Islet precursor cell (in vitro differentiated cells): ENCODE results near the gene GLB1L3.
A peak's percentile ranks its signal among the peaks of the same experiment; 100 is the strongest.
"Not testable (repeated sequence)": the region's sequence is repeated elsewhere in the genome, so short reads cannot be mapped to it uniquely, and the experiment has no call there.

ENCODE experiments used
- DNase-seq: peaks from one replicate; pipeline ENCODE4 v3.0.0-alpha.2; 2018

The GLB1L3 gene

DNA sequence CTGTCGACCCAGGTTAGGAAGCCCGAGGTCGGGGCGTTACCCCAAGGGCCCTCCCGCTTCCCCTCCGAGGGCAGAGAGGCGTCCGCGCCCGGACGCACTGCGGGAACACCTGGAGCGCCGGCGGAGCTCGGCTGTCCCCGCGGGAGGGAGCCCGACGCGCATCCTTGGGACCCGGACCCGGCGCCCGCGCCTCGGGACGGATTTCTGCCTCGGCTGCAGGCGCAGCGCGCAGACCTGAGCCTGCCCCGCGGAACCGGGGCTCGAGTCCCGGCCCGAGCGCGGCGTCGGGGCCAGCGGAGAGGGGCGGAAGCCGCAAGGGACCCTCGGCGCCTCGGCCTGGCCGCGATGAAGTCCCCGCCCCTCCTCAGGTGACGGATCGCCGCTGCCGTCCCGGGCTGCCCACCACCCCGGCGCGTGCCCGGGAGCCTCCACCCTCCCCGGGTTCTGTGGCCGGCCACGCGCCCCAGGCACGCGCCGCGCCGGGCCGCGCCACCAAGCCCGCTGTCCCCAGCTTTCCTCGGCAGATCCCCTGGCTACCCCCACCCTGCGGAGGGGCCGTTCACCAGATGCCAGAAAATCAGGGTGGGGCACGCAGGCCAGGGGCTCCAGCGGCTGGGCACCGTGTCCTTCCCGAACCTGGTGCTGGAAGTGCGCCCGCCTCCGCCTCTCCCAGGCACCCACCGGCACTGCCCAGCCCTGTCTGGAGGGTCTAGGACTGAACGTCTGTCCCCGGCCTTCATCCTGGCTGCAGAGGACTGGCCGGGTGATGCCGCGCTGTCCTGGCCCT, 410 bp downstream of the GLB1L3 start:
- peak; percentile 61 for DNase-seq

DNA sequence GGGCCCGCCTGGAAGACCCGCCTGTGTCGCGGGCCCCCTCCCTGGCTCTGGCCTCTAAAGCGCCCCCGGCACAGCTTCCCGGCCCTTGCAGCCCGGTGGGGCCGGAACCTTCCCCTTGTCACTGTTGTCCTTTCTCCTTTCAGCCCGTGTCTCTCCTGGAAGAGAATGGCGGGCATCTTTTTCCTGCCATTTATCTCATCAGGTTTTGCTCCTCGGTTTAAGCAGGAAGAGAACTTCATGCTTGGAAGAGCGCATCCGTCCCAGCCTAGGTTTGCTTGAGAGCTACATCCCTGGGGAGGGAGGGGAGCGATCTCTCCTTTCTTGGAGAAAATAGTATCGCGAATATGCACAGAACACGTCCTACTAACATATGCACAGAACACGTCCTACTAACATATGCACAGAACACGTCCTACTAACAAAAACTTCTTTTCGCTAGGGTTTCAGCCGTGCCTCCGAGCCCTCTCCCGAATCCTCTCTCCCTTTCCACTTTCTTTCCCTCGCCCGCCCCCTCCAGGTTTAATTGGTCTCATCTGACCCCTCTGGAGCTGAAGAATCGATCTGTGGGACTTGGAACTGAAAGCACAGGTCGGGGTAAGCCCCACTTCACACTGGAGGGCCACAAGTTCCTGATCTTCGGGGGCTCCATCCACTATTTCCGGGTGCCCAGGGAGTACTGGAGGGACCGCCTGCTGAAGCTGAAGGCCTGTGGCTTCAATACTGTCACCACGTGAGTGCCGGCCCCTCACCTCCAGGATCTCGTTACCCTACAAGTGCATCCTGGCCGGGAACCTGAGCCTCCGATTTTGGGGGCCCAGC, 1.2 kb downstream of the GLB1L3 start:
- peak; percentile 43 for DNase-seq

DNA sequence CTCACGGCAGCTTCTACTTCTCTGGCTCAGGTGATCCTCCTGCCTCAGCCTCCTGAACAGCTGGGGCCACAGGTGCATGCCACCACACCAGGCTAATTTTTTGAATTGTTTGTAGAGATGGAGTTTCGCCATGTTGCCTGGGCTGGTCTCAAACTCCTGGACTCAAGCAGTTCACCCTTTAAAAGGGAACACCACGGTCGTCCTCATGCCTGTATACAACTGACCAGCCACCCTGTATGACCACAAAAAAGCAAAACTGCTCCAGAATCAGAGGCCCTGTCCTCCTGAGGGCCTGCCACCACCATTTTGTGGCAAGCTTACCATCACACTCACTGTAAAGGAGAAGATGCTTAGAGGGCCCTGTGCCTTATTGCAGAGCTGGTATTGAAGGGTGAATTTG, 2.2 kb downstream of the GLB1L3 start:
- peak; percentile 21 for DNase-seq

DNA sequence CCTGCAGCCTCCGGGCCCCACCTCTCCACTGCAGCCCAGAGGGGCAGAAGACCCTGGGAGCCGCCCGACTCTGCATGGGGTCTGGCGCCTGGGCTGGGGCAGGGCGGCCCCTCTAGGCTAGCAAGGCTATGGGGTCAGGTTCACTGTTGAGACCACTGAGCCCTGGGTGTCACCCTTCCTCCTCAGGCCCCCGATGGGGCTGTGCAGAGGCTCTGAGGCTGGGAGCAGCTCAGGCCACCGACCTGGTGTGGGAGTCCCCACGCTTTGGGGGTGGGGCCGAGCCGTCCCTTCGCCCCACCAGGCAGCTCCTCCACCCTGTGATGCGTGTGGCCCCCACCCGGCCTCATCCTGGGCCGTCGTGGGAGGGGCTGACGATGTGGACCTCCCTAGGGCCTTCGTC, 5.5 kb downstream of the GLB1L3 start:
- DNase-seq = not testable (repeated sequence)

DNA sequence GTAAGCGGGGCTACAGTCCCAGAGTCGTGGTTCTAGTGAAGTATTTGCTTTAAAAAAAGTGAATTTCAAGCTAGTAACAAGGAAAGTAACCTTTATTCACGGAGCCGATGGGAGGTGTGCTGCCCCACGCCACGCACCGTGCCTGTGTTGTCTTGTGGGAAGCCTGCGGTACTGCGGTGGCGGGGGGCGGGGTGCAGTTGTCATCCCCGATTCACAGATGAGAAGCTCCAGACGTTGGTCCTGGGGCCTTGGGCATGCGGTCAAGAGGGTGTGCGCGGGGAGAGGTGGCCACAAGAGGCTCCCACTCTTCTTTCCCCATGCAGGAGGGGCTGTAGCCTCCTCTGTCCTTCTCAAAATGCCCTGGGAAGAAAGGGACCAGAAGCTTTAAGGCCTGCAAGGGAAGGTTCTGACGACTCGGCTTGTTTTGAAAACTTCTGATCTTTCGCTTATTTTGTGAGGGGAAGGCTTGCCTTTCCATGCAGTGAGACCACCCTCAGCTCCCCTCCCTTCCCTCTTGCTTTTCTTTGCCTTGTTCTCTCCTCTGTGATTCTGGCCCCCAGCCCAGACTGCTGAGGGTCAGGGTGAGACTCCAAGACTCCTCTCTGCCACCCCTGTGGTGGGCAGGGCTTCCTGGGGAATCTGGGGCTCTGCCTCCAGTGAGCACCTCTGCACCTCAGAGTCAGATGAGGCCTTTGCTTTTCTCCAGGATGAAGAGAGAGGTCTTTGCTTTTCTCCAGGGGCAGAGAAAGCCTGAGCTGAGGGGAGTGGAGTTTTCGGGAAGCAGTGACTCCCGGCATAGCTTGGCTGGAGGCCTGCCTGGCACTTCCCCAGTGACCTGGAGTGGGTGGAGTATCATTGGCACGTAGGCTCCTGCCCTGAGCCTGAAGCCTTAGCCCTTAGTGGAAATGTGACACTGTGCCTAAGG, 6.2 kb downstream of the GLB1L3 start:
- no peak for DNase-seq

DNA sequence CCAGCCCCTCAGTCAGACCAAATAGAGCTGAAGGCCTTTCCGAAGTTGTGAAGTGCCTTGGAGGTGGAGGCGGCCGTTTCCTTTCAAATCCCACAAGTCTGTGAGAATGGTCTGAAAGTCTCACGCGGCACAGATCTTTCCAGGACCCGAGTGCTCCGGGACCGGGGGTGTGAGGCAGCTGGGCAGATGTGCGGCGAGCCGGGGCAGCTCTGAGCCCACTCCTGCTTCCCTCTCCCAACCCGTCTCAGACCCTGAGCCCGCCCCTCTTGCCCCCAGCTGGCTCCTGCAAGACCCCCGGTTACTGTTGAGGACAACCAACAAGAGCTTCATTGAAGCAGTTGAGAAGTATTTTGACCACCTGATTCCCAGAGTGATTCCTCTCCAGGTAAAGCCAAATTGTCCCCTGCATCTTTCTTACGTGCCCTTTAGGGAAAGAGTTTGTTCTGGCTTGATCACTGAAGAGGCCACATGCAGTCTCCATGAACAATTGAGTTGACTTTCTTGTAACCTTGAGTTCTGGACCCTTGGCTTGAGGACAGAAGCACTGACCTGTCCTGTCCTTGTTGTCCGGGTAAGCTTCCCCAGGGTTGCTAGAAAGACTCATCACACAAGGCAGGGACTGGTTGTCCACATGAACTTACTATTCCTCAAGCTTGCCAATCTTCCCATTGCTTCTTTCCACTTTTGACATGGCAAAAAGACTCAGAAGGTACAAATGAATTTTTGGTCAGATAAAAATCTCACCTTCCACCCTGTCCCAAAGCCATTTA, 7.5 kb downstream of the GLB1L3 start:
- DNase-seq = no peak

DNA sequence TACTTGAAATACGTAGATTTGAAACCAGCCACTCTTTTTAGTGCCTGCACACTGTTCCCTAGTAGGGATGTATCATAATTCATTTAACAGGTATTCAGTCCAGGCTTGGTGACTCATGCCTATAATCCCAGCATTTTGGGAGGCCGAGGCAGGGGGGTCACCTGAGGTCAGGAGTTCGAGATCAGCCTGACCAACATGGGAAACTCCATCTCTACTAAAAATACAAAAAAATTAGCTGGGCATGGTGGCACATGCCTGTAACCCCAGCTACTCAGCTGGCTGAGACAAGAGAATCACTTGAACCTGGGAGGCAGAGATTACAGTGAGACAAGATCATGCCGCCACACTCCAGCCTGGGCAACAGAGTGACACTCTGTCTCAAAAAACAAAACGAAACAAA, 8.2 kb downstream of the GLB1L3 start:
- DNase-seq = not testable (repeated sequence)

DNA sequence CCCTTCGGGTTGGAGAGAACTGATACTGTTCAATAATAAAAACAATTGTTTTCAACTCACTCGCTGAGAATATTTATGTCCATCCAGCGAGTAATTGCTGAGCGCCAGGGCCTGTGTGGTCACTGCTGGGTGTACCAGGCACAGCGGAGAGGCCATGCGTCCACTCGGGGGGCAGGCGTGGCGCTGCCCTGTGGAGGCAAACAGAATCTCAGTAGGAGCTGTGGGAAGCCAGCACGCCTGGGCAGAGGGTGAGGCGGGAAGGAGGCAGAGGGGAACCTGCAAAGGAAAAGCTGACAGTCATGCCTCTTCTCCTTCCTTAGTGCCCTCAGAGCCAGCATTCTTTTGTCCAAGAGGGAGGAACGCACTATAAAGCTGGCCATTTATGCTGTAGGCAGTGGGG, 11.4 kb downstream of the GLB1L3 start:
- no peak for DNase-seq

DNA sequence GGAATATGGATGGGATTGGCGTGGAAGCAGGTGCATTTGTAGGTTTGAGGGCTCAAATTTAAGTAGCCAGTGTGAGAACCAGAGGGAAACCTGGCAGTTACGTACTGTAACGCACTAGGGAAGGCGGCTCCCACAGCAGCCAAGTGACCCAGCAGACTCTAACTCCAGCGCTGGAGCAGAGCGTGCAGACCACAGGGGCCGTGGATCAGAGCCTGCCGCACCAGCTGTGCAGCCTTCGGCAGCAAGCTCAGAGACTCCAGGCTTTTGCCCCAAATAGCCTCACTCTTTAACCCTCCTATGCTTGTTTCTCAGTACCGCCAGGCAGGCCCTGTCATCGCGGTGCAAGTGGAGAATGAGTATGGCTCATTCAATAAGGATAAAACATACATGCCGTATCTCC, 12.3 kb downstream of the GLB1L3 start:
- DNase-seq = no peak

DNA sequence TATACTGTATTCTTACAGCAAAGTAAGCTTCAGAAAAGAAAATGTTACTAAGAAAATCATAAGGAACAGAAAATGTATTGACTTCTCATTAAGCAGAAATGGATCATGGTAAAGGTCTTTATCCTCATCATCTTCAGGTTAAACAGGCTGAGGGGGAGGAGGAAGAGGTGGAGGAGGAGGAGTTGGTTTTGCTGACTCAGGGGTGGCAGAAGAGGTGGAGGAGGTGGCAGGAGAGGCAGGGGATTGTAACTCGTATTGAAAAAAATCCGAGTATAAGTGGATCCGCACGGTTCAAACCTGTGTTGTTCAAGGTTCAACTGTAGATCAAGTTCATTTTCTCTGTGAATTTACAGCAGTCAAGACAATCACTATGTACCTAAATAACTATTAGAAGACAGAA, 13.0 kb downstream of the GLB1L3 start:
- no peak for DNase-seq

DNA sequence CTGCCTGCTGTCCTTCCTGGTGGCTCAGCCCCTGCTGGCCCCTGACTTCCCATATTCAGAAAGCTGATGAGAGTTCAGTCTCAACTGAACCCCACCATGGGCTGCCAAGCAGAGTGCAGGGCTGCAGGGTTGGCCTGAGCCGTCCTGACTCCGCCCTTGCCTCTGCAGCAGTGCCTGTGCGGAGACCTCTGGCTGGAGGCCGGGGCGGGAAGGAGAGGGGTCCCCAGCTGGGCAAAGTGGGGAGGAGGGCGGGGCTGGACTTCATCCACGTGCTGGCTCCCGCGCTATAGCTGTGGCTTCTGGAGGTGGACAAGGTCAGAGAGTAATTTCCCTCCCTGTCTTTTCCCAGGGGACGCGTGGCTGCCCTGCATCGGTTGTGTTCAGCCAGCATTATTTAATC, 13.6 kb downstream of the GLB1L3 start:
- no peak for DNase-seq

DNA sequence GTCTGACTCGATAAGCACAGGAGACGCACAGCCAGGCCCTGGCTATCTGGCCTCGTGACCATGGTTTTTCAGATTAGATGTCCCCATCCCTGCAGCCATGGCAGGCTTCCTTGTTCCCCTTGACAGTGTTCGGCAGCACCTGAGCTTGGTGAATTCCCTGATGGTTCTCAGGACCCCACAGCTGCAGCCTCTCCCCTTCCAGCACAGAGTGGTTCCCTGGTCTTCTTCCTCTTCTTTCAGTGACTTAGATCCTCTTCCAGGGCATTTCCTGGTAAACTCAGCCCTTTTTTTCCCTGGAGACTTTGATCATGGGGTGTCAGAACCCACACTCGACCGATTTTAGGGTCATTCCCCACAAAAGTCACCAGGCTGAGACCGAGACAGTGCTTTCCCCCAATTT, 14.5 kb downstream of the GLB1L3 start:
- DNase-seq = no peak

DNA sequence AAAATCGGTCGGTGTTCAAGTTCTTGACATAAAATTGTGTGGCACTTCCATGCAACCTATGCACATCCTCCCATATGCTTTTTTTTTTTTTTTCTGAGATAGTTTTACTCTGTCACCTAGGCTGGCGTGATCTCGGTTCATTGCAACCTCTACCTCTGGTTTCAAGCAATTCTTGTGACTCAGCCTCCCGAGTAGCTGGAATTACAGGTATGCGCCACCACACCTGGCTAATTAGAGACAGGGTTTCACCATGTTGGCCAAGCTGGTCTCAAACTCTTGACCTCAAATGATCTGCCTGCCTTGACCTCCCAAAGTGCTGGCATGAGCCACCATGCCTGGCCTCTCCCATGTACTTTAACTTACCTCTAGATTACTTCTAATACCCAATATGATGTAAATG, 15.0 kb downstream of the GLB1L3 start:
- DNase-seq = no peak

DNA sequence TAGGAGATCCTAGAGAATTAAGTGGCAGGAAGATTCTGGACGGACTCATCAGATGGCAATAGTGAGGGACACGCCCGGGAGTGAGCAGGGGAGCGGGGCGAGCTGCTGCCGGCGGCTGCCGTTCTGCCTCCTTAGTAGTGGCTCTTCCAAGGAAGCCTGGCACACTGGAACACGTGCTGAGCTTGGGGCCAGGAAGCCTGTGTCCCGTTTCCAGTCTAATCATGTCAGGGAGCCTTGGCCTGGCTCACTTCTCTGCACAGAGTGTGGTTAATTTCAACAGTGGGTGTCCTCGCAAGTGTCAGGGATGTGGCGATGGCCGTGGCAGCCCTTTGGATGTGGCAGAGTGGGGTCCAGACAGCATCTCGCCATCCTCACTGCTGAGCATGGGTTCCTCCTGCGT, 16.5 kb downstream of the GLB1L3 start:
- DNase-seq = no peak

DNA sequence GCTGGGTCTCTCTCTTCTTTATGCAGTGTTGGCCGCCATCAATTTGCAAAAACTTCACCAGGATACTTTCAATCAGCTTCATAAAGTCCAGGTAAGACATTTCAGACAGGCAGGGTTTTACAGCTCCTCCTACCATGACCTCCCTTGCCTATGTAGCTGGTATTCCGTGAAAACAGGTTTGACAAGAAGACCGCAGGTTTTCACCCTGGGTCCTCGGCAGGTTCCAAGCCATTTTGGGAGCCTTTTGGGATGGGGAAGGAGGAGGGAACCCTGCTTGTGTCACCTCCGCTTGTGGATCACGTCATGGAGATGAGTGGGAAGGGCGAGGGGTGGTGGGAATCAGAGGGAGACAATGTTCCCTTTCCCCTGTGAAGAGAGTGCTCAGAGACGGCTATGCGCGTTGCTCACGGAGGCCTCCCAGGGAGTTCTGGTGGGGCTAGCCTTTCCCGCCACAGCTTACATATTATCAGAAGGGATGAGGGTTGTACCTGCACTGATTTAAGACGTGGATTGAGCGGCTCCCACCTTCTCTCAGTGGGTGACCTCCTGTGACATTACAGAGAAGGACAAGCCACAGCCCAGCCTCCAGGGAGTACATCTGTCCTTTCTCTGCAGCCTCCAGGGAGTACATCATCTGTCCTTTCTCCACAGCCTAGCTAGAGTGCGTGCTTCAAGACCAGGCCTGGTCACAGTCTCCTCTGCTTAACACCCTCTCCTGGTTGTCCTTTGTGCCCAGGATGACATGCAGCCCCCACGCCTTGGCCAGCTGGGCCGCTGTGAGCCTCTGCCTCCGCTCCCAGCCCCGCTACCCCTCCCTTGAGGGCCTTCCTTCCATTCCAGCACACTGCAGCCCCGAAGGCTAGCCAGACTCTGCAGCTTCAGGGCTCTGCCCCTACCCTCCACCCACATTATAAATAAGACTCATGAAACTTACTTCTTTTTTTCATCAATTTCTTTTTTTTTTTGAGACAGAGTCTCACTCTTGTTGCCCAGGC, 17.2 kb downstream of the GLB1L3 start:
- no peak for DNase-seq

DNA sequence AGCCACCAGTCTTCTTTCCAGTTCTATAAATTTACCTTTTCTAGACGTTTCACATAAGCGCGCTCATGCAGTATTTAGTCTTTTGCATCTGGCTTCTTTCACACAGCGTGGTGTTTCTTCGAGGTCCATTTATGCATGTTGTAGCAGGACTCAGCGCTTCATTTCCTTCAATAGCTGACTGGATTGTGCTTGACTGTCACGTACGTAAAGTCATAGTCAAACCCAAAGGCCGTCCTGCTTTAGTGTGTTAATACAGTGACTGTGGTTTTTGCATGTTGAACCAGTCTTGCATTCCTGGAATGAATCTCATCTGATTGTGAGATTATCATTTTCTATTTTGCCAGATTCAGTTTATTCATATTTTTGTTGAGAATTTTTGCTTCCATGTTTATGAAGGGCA, 18.5 kb downstream of the GLB1L3 start:
- no peak for DNase-seq

DNA sequence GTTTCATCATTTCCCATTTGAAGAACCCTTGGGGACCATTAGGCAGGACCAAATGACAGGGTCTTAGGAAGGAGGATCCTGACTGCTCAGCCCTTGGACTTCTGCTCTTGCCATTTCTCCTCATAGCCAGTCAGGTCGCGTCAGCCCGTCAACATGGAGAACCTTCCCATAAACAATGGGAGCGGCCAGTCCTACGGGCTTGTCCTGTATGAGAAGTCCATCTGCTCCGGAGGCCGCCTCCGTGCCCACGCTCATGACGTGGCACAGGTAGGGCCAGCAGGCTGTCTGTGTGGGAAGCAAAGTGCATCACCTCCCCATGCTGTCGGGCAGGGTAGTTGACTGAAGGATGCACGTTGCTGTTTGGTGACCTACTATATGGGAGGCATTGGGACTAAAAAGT, 36.0 kb downstream of the GLB1L3 start:
- DNase-seq = no peak

DNA sequence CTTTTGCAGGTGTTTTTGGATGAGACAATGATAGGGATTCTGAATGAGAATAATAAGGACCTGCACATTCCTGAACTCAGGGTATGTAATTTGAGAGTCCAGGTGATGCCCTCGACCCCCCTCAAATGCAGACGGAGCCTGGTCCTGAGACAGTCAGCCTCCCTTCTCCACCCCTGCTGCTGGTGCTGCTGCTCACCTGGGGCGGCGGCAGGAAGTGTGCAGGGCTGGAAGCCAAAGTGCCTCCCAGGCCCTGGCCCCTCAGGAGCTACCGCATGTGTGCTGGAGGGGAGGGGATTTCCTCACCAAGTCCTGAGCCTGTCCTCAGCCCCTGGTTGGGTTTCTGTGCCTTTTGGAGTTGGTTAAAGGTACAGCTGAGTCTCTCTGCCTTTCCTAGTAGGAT, 36.6 kb downstream of the GLB1L3 start:
- DNase-seq = no peak

DNA sequence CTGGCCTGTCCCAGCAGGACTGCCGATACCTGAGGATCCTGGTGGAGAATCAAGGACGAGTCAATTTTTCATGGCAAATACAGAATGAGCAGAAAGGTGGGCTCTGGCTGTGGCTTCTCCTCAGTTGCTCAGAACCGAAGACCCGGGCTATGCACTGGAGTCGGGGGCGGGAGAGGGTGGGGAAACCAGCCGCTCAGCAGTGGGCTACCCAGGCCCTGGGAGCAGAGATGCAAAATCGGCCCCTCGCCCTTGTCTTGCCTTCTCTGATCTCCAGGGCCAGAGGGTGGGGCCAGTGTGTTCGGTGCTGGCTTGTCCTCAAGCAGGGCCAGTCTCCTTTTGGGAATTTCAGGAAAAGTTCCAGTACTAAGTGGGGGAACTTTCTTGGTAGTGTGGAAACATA, 37.2 kb downstream of the GLB1L3 start:
- no peak for DNase-seq

DNA sequence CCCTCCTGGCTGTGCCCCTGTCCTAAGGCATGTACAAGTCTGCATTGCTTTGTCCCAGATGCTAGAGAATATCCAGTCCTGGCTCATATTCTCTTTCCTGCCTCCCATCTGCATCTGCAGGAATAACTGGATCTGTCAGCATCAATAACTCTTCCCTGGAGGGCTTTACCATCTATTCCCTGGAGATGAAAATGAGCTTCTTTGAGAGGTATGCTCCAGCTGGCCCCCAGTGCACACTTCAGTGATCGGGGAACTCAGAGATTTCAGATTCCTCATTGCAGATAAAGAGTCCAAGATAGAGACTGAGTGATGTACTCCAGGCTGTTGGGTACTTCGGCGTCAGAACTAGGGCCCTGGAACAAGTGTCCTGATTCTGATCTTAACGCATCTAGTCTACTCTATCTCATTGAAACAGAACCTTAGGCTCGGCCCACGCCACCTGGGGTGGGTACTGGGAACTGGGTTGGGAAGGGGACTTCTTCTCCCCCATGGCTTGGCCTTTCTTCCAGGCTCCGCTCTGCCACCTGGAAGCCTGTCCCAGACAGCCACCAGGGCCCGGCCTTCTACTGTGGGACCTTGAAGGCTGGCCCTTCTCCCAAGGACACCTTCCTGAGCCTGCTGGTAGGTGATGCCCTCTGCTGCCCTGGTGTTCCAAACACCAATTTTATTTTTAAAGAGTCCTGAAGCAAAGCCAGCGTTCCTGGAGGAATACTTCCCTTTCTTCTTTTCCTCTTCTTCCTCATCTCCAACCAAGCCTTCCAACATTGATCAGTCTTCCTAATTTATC, 37.8 kb downstream of the GLB1L3 start:
- DNase-seq = no peak
